Trophoblast cell (in vitro differentiated cells and primary cell): Measurements from ENCODE around the gene CHMP2B.

ENCODE experiments used
- DNase-seq, 2 donors: peaks; one replicate each; pipeline ENCODE4 v3.0.0-alpha.2; 2016
- H2AFZ ChIP-seq: 2 replicates; pipeline ENCODE4 v1.6.1; 2013; ENCODE audit warnings: low read length, moderate library complexity, mild to moderate bottlenecking; ENCODE audit not compliant: insufficient read depth, poor library complexity
- H2AK5ac ChIP-seq: 2 replicates; pipeline ENCODE4 v1.6.1; 2013; ENCODE audit warnings: mild to moderate bottlenecking, low read length
- H2BK120ac ChIP-seq: 2 replicates; pipeline ENCODE4 v1.6.1; 2013; ENCODE audit warnings: low read length, mild to moderate bottlenecking, moderate library complexity; ENCODE audit not compliant: insufficient read depth, poor library complexity
- H2BK12ac ChIP-seq: 2 replicates; pipeline ENCODE4 v1.6.1; 2013; ENCODE audit warnings: mild to moderate bottlenecking, low read length, moderate library complexity
- H2BK5ac ChIP-seq: 2 replicates; pipeline ENCODE4 v1.6.1; 2013; ENCODE audit warnings: low read length, low read depth, moderate library complexity, mild to moderate bottlenecking; ENCODE audit not compliant: poor library complexity
- H3K14ac ChIP-seq: 2 replicates; pipeline ENCODE4 v1.6.1; 2013; ENCODE audit warnings: mild to moderate bottlenecking, low read length
- H3K18ac ChIP-seq: 2 replicates; pipeline ENCODE4 v1.6.1; 2013; ENCODE audit warnings: mild to moderate bottlenecking, low read length
- H3K23ac ChIP-seq: 2 replicates; pipeline ENCODE4 v1.6.1; 2013; ENCODE audit warnings: low read length
- H3K27ac ChIP-seq: 2 replicates; pipeline ENCODE4 v1.5.1; 2013; ENCODE audit warnings: low read depth, mild to moderate bottlenecking, inconsistent platforms, low read length, moderate library complexity
- H3K27me3 ChIP-seq: 2 replicates; pipeline ENCODE4 v1.6.1; 2013; ENCODE audit warnings: inconsistent platforms, mild to moderate bottlenecking, low read length, moderate library complexity; ENCODE audit not compliant: insufficient read depth
- H3K36me3 ChIP-seq, 2 experiments: 1 replicate in 1 of 2; 2 replicates in 1 of 2; pipeline ENCODE4 v1.6.1; 2013; ENCODE audit warnings: low read length in 2 of 2, mild to moderate bottlenecking in 2 of 2, moderate library complexity in 1 of 2; ENCODE audit not compliant: insufficient read depth in 2 of 2, control insufficient read depth in 1 of 2
- H3K4ac ChIP-seq: 2 replicates; pipeline ENCODE4 v1.6.1; 2013; ENCODE audit warnings: low read depth, mild to moderate bottlenecking, low read length, moderate library complexity
- H3K4me1 ChIP-seq, 2 experiments: 1 replicate in 1 of 2; 2 replicates in 1 of 2; pipeline ENCODE4 v1.6.1; 2013; ENCODE audit warnings: low read length in 2 of 2, mild to moderate bottlenecking in 2 of 2, moderate library complexity in 1 of 2; ENCODE audit not compliant: insufficient read depth in 2 of 2, control insufficient read depth in 1 of 2
- H3K4me2 ChIP-seq: 2 replicates; pipeline ENCODE4 v1.6.1; 2013; ENCODE audit warnings: inconsistent platforms, mild to moderate bottlenecking, low read length, moderate library complexity
- H3K4me3 ChIP-seq: 2 replicates; pipeline ENCODE4 v1.5.1; 2013; ENCODE audit warnings: mild to moderate bottlenecking, low read depth, low read length, inconsistent platforms
- H3K79me1 ChIP-seq: one replicate; pipeline ENCODE4 v1.6.1; 2013; ENCODE audit warnings: low read length
- H3K79me2 ChIP-seq: 2 replicates; pipeline ENCODE4 v1.6.1; 2013; ENCODE audit warnings: low read length, mild to moderate bottlenecking; ENCODE audit not compliant: control insufficient read depth, insufficient read depth, poor library complexity
- H3K9ac ChIP-seq: 2 replicates; pipeline ENCODE4 v1.6.1; 2013; ENCODE audit warnings: mild to moderate bottlenecking, low read length
- H3K9me3 ChIP-seq: 2 replicates; pipeline ENCODE4 v1.6.1; 2013; ENCODE audit warnings: low read depth, mild to moderate bottlenecking, control low read depth, inconsistent platforms, low read length; ENCODE audit not compliant: insufficient read depth
- H4K12ac ChIP-seq: 2 replicates; pipeline ENCODE4 v1.6.1; 2013; ENCODE audit warnings: low read depth, mild to moderate bottlenecking, low read length, moderate library complexity
- H4K8ac ChIP-seq: 2 replicates; pipeline ENCODE4 v1.6.1; 2013; ENCODE audit warnings: low read depth, mild to moderate bottlenecking, low read length, moderate library complexity
- H4K91ac ChIP-seq: one replicate; pipeline ENCODE4 v1.6.1; 2013; ENCODE audit warnings: low read depth, mild to moderate bottlenecking, low read length, moderate library complexity
- WGBS: extraction: QIAGEN DNeasy Blood & Tissue Kit; methylation state at CpG from one replicate; pipeline ENCODE4 v1.1.7; 2013; ENCODE audit warnings: missing lambda C conversion rate; ENCODE audit not compliant: insufficient read length, insufficient coverage; ENCODE audit errors: extremely low coverage; 5-methylcytosine and 5-hydroxymethylcytosine counted together

Gene CHMP2B

GRCh38 chr3:87270908-87271700 lies 44.0 kb downstream of the CHMP2B start:
- Histone ChIP-seq H4K8ac (no peak overlapping the region), H2BK5ac (no peak overlapping the region)
- no CpG with 5 or more reads among the region's 4 CpGs for WGBS

GRCh38 chr3:87272718-87273341 lies 45.7 kb downstream of the CHMP2B start:
- Histone ChIP-seq H3K36me3 (no peaks in the 10 kb centered on the region), H4K12ac (no peak overlapping the region), H3K9me3 (no peaks in the 10 kb centered on the region), H2BK5ac (no peak overlapping the region), H3K14ac (no peak overlapping the region), H3K27me3 (no peaks in the 10 kb centered on the region), H3K79me2 (no peaks in the 10 kb centered on the region), H2BK12ac (no peak overlapping the region), H3K23ac (no peak overlapping the region), H4K91ac (no peak overlapping the region), H4K8ac (no peak overlapping the region), H2AK5ac (no peak overlapping the region), H3K27ac (no peak overlapping the region), H3K79me1 (no peaks in the 10 kb centered on the region), H3K9ac (no peak overlapping the region), H3K4me1 (no peaks in the 10 kb centered on the region), H3K18ac (no peak overlapping the region), H3K4ac (no peak overlapping the region), H3K4me3 (no peak overlapping the region), H3K4me2 (no peak overlapping the region), H2BK120ac (no peak overlapping the region), H2AFZ (no peak overlapping the region)
- no CpG with 5 or more reads among the region's 4 CpGs for WGBS
- DNase-seq: no peak

More at GRCh38 chr3:87270908-87271700, 44.0 kb downstream of the CHMP2B start:
- Histone ChIP-seq H4K12ac (no peak overlapping the region), H3K4me2 (no peak overlapping the region), H2BK120ac (no peak overlapping the region), H3K9ac (no peak overlapping the region), H3K18ac (no peak overlapping the region), H2AFZ (no peak overlapping the region), H2BK12ac (no peak overlapping the region), H2AK5ac (no peak overlapping the region), H3K79me2 (no peaks in the 10 kb centered on the region), H3K79me1 (no peaks in the 10 kb centered on the region), H3K4ac (no peak overlapping the region), H3K9me3 (no peaks in the 10 kb centered on the region), H3K4me1 (no peaks in the 10 kb centered on the region), H3K36me3 (no peaks in the 10 kb centered on the region), H3K14ac (no peak overlapping the region), H3K27me3 (no peaks in the 10 kb centered on the region), H3K27ac (no peak overlapping the region), H4K91ac (no peak overlapping the region), H3K4me3 (no peak overlapping the region), H3K23ac (no peak overlapping the region)
- no peak for DNase-seq

DNA sequence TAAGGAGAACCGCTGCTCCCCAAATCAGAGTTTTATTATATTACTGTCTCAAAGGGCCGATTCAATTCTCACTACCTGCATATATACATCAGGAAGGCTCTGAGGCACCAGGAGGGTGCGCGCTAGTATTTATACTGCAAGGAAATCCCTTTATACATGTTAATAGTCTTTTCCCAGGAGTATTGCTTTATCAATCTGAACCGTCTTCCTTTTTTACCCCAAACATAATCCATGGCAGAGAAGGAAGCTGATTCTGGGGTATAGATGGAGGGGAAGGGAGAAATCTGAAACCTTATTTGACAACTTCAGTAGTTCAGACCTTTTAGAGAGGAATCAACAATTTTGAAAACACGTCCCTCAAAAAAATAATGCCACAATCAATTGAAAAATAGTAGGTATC lies 49.4 kb downstream of the CHMP2B start, which contains the start of gene POU1F1:
Gene POU1F1 (minus strand): TSS at position 101 of the 400 bp plus-strand sequence. CDS start 122 bp downstream, outside the sequence.
- Histone ChIP-seq H3K14ac (no peak within 1 kb of the TSS), H3K9ac (no peak within 1 kb of the TSS), H3K27ac (no peak within 1 kb of the TSS), H4K12ac (no peak within 1 kb of the TSS), H3K23ac (no peak within 1 kb of the TSS), H2BK12ac (no peak within 1 kb of the TSS), H3K27me3 (no peaks in the 10 kb centered on the region), H2BK120ac (no peak within 1 kb of the TSS), H3K18ac (no peak within 1 kb of the TSS), H3K4ac (no peak within 1 kb of the TSS), H2AFZ (no peak within 1 kb of the TSS), H4K91ac (no peak within 1 kb of the TSS), H3K4me1 (no peaks in the 10 kb centered on the region), H3K4me2 (no peak within 1 kb of the TSS), H2AK5ac (no peak within 1 kb of the TSS), H3K4me3 (no peak within 1 kb of the TSS), H3K36me3 (no peaks in the 10 kb centered on the region), H3K79me1 (no peaks in the 10 kb centered on the region), H2BK5ac (no peak within 1 kb of the TSS), H3K9me3 (no peaks in the 10 kb centered on the region), H3K79me2 (no peaks in the 10 kb centered on the region), H4K8ac (no peak within 1 kb of the TSS)
- DNase-seq: no peak
- no CpG with 5 or more reads among the region's 6 CpGs for WGBS

GRCh38 chr3:87287011-87287410 lies 59.9 kb downstream of the CHMP2B start:
- H4K91ac ChIP-seq: no peak overlapping the region
- no peak overlapping the region for H4K8ac ChIP-seq
- DNase-seq: no peak
- H2BK5ac ChIP-seq: no peak overlapping the region
- no peak overlapping the region for H3K27ac ChIP-seq
- no peak overlapping the region for H3K4me3 ChIP-seq
- H3K79me2 ChIP-seq: no peaks in the 10 kb centered on the region
- no peaks in the 10 kb centered on the region for H3K4me1 ChIP-seq
- no peak overlapping the region for H2BK120ac ChIP-seq
- H2AFZ ChIP-seq: no peak overlapping the region
- no peaks in the 10 kb centered on the region for H3K9me3 ChIP-seq
- no peak overlapping the region for H3K9ac ChIP-seq
- no peak overlapping the region for H3K4me2 ChIP-seq
- H3K18ac ChIP-seq: no peak overlapping the region
- no peaks in the 10 kb centered on the region for H3K36me3 ChIP-seq
- WGBS: no CpG with 5 or more reads among the region's 1 CpG
- no peak overlapping the region for H3K14ac ChIP-seq
- H2BK12ac ChIP-seq: no peak overlapping the region
- H4K12ac ChIP-seq: no peak overlapping the region
- no peaks in the 10 kb centered on the region for H3K79me1 ChIP-seq
- H3K4ac ChIP-seq: no peak overlapping the region
- H3K27me3 ChIP-seq: no peaks in the 10 kb centered on the region
- H3K23ac ChIP-seq: no peak overlapping the region
- no peak overlapping the region for H2AK5ac ChIP-seq
